GM23248 (cell line): ENCODE results near the gene HIVEP3.

ENCODE experiments used
- EZH2 ChIP-seq: fragments of 200-600 bp; sonication (generic); IDR thresholded peaks from 2 replicates; pipeline ENCODE4 v1.6.1; 2018; ENCODE audit warnings: antibody characterized with exemption, mild to moderate bottlenecking; ENCODE audit not compliant: insufficient read depth, poor library complexity, severe bottlenecking
- EZH2phosphoT487 ChIP-seq: fragments of 200-600 bp; sonication (generic); IDR thresholded peaks from 2 replicates; pipeline ENCODE4 v1.6.1; 2018; ENCODE audit warnings: antibody characterized with exemption, moderate library complexity, mild to moderate bottlenecking, low read depth; ENCODE audit not compliant: insufficient read depth

- TF ChIP-seq EZH2 (no peak), EZH2phosphoT487 (no peak)
These were observed 41.9 kb downstream of the HIVEP3 start for GRCh38 chr1:41876576-41877445.
